Type B pancreatic cell (in vitro differentiated cells): ENCODE data around the gene TLE1. TPM values are rescaled to one million over a fixed set of nuclear protein-coding genes. Genes with fewer than 3 reads are reported as not detected.

Source experiments
- DNase-seq: peaks from one replicate; pipeline ENCODE4 v3.0.0; 2021; ENCODE audit warnings: mixed read lengths; ENCODE audit not compliant: unreplicated experiment; ENCODE audit errors: extremely low spot score
- H3K27ac Mint-ChIP-seq: 2 replicates; pipeline ENCODE4 v1.8.0; 2021; ENCODE audit warnings: mild to moderate bottlenecking, mixed read lengths
- H3K27me3 Mint-ChIP-seq: 2 replicates; pipeline ENCODE4 v1.8.0; 2021; ENCODE audit warnings: mixed read lengths
- H3K36me3 Mint-ChIP-seq: 2 replicates; pipeline ENCODE4 v1.8.0; 2021; ENCODE audit warnings: mixed read lengths
- H3K4me1 Mint-ChIP-seq: one replicate; pipeline ENCODE4 v1.8.0; 2021; ENCODE audit warnings: mixed read lengths; ENCODE audit not compliant: unreplicated experiment
- H3K4me3 Mint-ChIP-seq: 2 replicates; pipeline ENCODE4 v1.8.0; 2021; ENCODE audit warnings: mild to moderate bottlenecking, mixed read lengths
- H3K9me3 Mint-ChIP-seq: 2 replicates; pipeline ENCODE4 v1.8.0; 2021; ENCODE audit warnings: mixed read lengths
- CTCF ChIP-seq: fragments of 200-600 bp; sonication (generic); conservative IDR thresholded peaks from 2 replicates; pipeline ENCODE4 v1.5.0; 2021; ENCODE audit warnings: antibody characterized with exemption, mild to moderate bottlenecking
- total RNA-seq: library from RNA; stranded (reverse); gene quantifications from 2 replicates; pipeline ENCODE4 v1.2.1, GENCODE V29; 2021; ENCODE audit warnings: low replicate concordance

The TLE1 gene
- total RNA-seq, 1 donor from 2014 or later = 99.6 TPM

GRCh38 chr9:81632599-81632998, 56.7 kb downstream of the TLE1 start:
- Mint-ChIP-seq H3K27ac (peak overlapping the region; percentile 23), H3K9me3 (no peaks in the 10 kb centered on the region), H3K36me3 (peaks cover 31% of the 10 kb centered on the region), H3K4me3 (no peak overlapping the region), H3K27me3 (no peaks in the 10 kb centered on the region), H3K4me1 (peaks cover 33% of the 10 kb centered on the region)
- DNase-seq = no peak
- TF ChIP-seq CTCF = no peak

GRCh38 chr9:81631218-81631745, 58.1 kb downstream of the TLE1 start:
- Mint-ChIP-seq H3K27ac (no peak overlapping the region), H3K9me3 (no peaks in the 10 kb centered on the region), H3K4me1 (peaks cover 36% of the 10 kb centered on the region), H3K27me3 (no peaks in the 10 kb centered on the region), H3K4me3 (no peak overlapping the region), H3K36me3 (peaks cover 32% of the 10 kb centered on the region)
- TF ChIP-seq CTCF = no peak
- DNase-seq = no peak

GRCh38 chr9:81629440-81629839, 59.9 kb downstream of the TLE1 start:
- no peak for TF ChIP-seq CTCF
- Mint-ChIP-seq H3K9me3 (no peaks in the 10 kb centered on the region), H3K27me3 (no peaks in the 10 kb centered on the region), H3K36me3 (peaks cover 31% of the 10 kb centered on the region), H3K4me1 (peaks cover 38% of the 10 kb centered on the region), H3K4me3 (no peak overlapping the region), H3K27ac (no peak overlapping the region)
- no peak for DNase-seq

DNA sequence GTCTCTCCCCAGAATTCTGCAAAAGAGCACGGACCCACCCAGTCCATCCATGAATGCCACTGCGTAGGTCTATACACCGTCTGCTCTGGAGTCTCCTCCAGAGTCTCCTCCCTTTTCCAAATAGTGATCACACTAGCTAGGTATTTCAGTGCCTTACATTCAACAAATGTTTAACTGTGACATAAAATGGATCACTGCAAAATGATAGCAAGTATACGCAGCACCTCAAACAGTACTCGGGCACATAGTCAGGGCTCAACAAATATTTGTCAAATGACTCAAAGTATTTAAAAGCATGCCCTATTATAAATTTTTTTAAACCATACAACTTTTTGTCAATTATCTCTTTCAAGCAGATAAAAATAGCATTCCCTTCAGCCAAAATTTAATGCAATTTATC, 60.5 kb downstream of the TLE1 start:
- H3K36me3 Mint-ChIP-seq = peaks cover 26% of the 10 kb centered on the region
- no peaks in the 10 kb centered on the region for H3K9me3 Mint-ChIP-seq
- H3K27ac Mint-ChIP-seq = no peak overlapping the region
- H3K4me3 Mint-ChIP-seq = no peak overlapping the region
- no peak for DNase-seq
- H3K4me1 Mint-ChIP-seq = peaks cover 36% of the 10 kb centered on the region
- no peaks in the 10 kb centered on the region for H3K27me3 Mint-ChIP-seq
- TF ChIP-seq CTCF = no peak

GRCh38 chr9:81627481-81627880, 61.9 kb downstream of the TLE1 start:
- H3K4me1 Mint-ChIP-seq = peaks cover 42% of the 10 kb centered on the region

More at GRCh38 chr9:81627481-81627880, 61.9 kb downstream of the TLE1 start:
- TF ChIP-seq CTCF = no peak
- H3K27ac Mint-ChIP-seq = no peak overlapping the region
- H3K36me3 Mint-ChIP-seq = peaks cover 24% of the 10 kb centered on the region
- H3K9me3 Mint-ChIP-seq = no peaks in the 10 kb centered on the region
- DNase-seq = no peak
- H3K4me3 Mint-ChIP-seq = no peak overlapping the region
- no peaks in the 10 kb centered on the region for H3K27me3 Mint-ChIP-seq
